ENCODE measurements around the gene TMEM130.

DNA sequence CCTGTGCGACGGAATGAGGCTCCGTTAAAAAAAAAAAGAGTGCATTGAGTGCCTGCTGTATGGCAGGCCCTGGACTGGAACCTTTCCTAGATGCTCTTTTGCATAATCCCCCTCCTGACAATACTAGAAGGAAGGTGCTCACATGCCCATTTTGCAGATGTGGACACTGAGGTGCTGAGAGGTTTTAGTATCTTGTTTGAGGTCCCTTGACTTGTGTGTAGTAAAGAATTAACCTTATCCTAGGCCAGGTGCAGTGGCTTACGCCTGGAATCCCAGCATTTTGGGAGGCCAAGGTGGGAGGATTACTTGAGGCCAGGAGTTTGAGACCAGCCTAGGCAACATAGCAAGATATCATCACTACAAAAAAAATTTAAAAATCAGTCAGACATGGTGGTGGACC lies 46.6 kb downstream of the TMEM130 start:
- TF ChIP-seq, protein P1, sequence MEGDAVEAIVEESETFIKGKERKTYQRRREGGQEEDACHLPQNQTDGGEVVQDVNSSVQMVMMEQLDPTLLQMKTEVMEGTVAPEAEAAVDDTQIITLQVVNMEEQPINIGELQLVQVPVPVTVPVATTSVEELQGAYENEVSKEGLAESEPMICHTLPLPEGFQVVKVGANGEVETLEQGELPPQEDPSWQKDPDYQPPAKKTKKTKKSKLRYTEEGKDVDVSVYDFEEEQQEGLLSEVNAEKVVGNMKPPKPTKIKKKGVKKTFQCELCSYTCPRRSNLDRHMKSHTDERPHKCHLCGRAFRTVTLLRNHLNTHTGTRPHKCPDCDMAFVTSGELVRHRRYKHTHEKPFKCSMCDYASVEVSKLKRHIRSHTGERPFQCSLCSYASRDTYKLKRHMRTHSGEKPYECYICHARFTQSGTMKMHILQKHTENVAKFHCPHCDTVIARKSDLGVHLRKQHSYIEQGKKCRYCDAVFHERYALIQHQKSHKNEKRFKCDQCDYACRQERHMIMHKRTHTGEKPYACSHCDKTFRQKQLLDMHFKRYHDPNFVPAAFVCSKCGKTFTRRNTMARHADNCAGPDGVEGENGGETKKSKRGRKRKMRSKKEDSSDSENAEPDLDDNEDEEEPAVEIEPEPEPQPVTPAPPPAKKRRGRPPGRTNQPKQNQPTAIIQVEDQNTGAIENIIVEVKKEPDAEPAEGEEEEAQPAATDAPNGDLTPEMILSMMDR (conservative IDR thresholded peaks at IDR 0.05; ENCODE audit: low read depth in 2 of 2), result no peak
- no peak for TF ChIP-seq EZH2 (IDR thresholded peaks at IDR 0.05; ENCODE audit: low read depth, unreplicated experiment)
- TF ChIP-seq EZH2phosphoT487 (IDR thresholded peaks at IDR 0.05; ENCODE audit: unreplicated experiment), result no peak
- TF ChIP-seq STAT1 (IDR thresholded peaks at IDR 0.05; ENCODE audit: unreplicated experiment), result no peak
